Thyroid gland (tissue), 4 donors: Measurements from ENCODE around the gene PROB1. TPM values are rescaled to one million over a fixed set of nuclear protein-coding genes. Genes with fewer than 3 reads are reported as not detected.

Experiments
- DNase-seq, 2 donors: peaks; one replicate each; pipeline ENCODE4 v3.0.0-alpha.2; 2019
- H3K27ac ChIP-seq, 3 donors: fragments of 200-600 bp; sonication (generic); 1 replicate in 2 of 3; 2 replicates in 1 of 3; pipeline ENCODE4 v1.5.1; 2016 to 2019; ENCODE audit warnings: mild to moderate bottlenecking in 1 of 3, moderate library complexity in 1 of 3
- H3K27me3 ChIP-seq: fragments of 200-600 bp; sonication (generic); one replicate; pipeline ENCODE4 v1.5.1; 2019
- H3K36me3 ChIP-seq, 2 donors: fragments of 200-600 bp; sonication (generic); one replicate each; pipeline ENCODE4 v1.5.1; 2016 to 2019
- H3K4me1 ChIP-seq, 2 donors: fragments of 200-600 bp; sonication (generic); one replicate each; pipeline ENCODE4 v1.5.1; 2017 to 2019
- H3K4me3 ChIP-seq, 3 donors: fragments of 200-600 bp; sonication (generic); replicated peaks in 1 of 3; 1 replicate in 2 of 3; 2 replicates in 1 of 3; pipeline ENCODE4 v1.5.1; 2016; ENCODE audit warnings: mild to moderate bottlenecking in 1 of 3
- H3K9me3 ChIP-seq: fragments of 200-600 bp; sonication (generic); one replicate; pipeline ENCODE4 v1.5.1; 2017
- CTCF ChIP-seq, 6 experiments: fragments of 200-600 bp in 3 of 6; fragments of 450-650 bp in 3 of 6; sonication (generic) in 3 of 6; IDR thresholded peaks; one replicate each; pipeline ENCODE4 v1.5.1; 2016 to 2019; ENCODE audit warnings: antibody characterized with exemption in 6 of 6, mild to moderate bottlenecking in 2 of 6, inconsistent platforms in 1 of 6, moderate library complexity in 1 of 6
- POLR2A ChIP-seq, 2 donors: fragments of 450-650 bp; IDR thresholded peaks; one replicate each; pipeline ENCODE4 v1.6.1; 2017; ENCODE audit warnings: antibody characterized with exemption in 2 of 2, mild to moderate bottlenecking in 2 of 2, moderate library complexity in 1 of 2
- WGBS, 2 donors: methylation state at CpG; one replicate each; pipeline ENCODE4 v1.1.5; 2017; 5-methylcytosine and 5-hydroxymethylcytosine counted together
- intact Hi-C: fragments of 100-400 bp; cut with DNase I; formaldehyde crosslinking; loops from one replicate; pipeline ENCODE4 v1.15.1; 2023
- total RNA-seq, 4 donors: library from RNA; depleted of rRNA; stranded (reverse); fragments of >200 nt; gene quantifications; one replicate each; pipeline ENCODE4 v1.2.3, GENCODE V29; 2016

PROB1 gene
- total RNA-seq, 4 donors from 2014 or later = 1.6 to 4.2 (median 1.9) TPM

- TF ChIP-seq CTCF (IDR thresholded peaks at IDR 0.05) (no peak), POLR2A (IDR thresholded peaks at IDR 0.05) (peak in 1 of 2 donors; percentile 45)
- Histone ChIP-seq H3K36me3 (no peaks in the 10 kb centered on the region), H3K4me1 (peaks cover 5 to 14% of the 10 kb centered on the region in 2 donors), H3K4me3 (peak within 1 kb of the TSS; percentile 1 to 30 (median 29)), H3K9me3 (no peaks in the 10 kb centered on the region), H3K27ac (peak within 1 kb of the TSS; percentile 76 to 81 (median 79)), H3K27me3 (no peaks in the 10 kb centered on the region)
- intact Hi-C loops = no loop called here
- WGBS, 2 donors = 0 to 1% methylated on average over 11 to 23 of the region's 41 CpGs
- peak; percentile 99 for DNase-seq
Measured at GRCh38 chr5:139403787-139404483, 9.0 kb upstream of the PROB1 start, which contains the start of gene SPATA24. Gene SPATA24, minus strand, starts transcription at chr5:139404089. Its CDS starts 29 bp downstream, at chr5:139404060.

GRCh38 chr5:139403418-139403786, 8.5 kb upstream of the PROB1 start:
- no peak for TF ChIP-seq POLR2A (IDR thresholded peaks at IDR 0.05)
- TF ChIP-seq CTCF (IDR thresholded peaks at IDR 0.05) = no peak
- intact Hi-C loops = no loop called here
- Histone ChIP-seq H3K36me3 (no peaks in the 10 kb centered on the region), H3K27me3 (no peaks in the 10 kb centered on the region), H3K4me3 (peak overlapping the region in 2 of 3 donors; percentile 1 to 29), H3K4me1 (peaks cover 5 to 14% of the 10 kb centered on the region in 2 donors), H3K27ac (peak overlapping the region; percentile 76 to 81 (median 79)), H3K9me3 (no peaks in the 10 kb centered on the region)
- 27 to 28% methylated on average over 7 of the region's 7 CpGs for WGBS, 2 donors
- no peak for DNase-seq

GRCh38 chr5:139402561-139403158, 7.8 kb upstream of the PROB1 start:
- WGBS, 2 donors = 74 to 81% methylated on average over 7 of the region's 7 CpGs

GRCh38 chr5:139401546-139401945, 6.6 kb upstream of the PROB1 start:
- no peak overlapping the region for H3K27ac ChIP-seq
- no peaks in the 10 kb centered on the region for H3K9me3 ChIP-seq
- TF ChIP-seq CTCF (IDR thresholded peaks at IDR 0.05) (no peak), POLR2A (IDR thresholded peaks at IDR 0.05) (no peak)
- H3K36me3 ChIP-seq = no peaks in the 10 kb centered on the region
- intact Hi-C loops = no loop called here
- no peak overlapping the region for H3K4me3 ChIP-seq
- H3K27me3 ChIP-seq = no peaks in the 10 kb centered on the region
- peaks cover 5 to 14% of the 10 kb centered on the region in 2 donors for H3K4me1 ChIP-seq
- WGBS, 2 donors = 91 to 94% methylated on average over 6 to 10 of the region's 10 CpGs
- no peak for DNase-seq

More at GRCh38 chr5:139402561-139403158, 7.8 kb upstream of the PROB1 start:
- Histone ChIP-seq H3K4me1 (peaks cover 5 to 14% of the 10 kb centered on the region in 2 donors), H3K36me3 (no peaks in the 10 kb centered on the region), H3K27ac (peak overlapping the region in 1 of 3 donors; percentile 81), H3K27me3 (no peaks in the 10 kb centered on the region), H3K9me3 (no peaks in the 10 kb centered on the region), H3K4me3 (no peak overlapping the region)
- intact Hi-C loops = no loop called here
- no peak for DNase-seq
- TF ChIP-seq CTCF (IDR thresholded peaks at IDR 0.05) (peak in 1 of 6 experiments; percentile 25), POLR2A (IDR thresholded peaks at IDR 0.05) (no peak)
